Chondrocyte (in vitro differentiated cells): ENCODE data around the gene CYP4F3. TPM values are rescaled to one million over a fixed set of nuclear protein-coding genes. Genes with fewer than 3 reads are reported as not detected.
"Not testable (repeated sequence)": the region's sequence is repeated elsewhere in the genome, so short reads cannot be mapped to it uniquely, and the experiment has no call there.

ENCODE experiments used
- DNase-seq: peaks from one replicate; pipeline ENCODE4 v3.0.0; 2021; ENCODE audit warnings: mixed read lengths, low spot score
- H3K27ac Mint-ChIP-seq: one replicate; pipeline ENCODE4 v1.8.0; 2021; ENCODE audit warnings: mild to moderate bottlenecking, moderate library complexity, mixed read lengths; ENCODE audit not compliant: unreplicated experiment
- H3K27me3 Mint-ChIP-seq: 2 replicates; pipeline ENCODE4 v1.8.0; 2021; ENCODE audit warnings: low read depth, mixed read lengths
- H3K36me3 Mint-ChIP-seq: 2 replicates; pipeline ENCODE4 v1.8.0; 2021; ENCODE audit warnings: low read depth, mixed read lengths
- H3K4me1 Mint-ChIP-seq: 2 replicates; pipeline ENCODE4 v1.8.0; 2021; ENCODE audit warnings: low read depth, mild to moderate bottlenecking, mixed read lengths
- H3K4me3 Mint-ChIP-seq: one replicate; pipeline ENCODE4 v1.8.0; 2021; ENCODE audit warnings: mild to moderate bottlenecking, moderate library complexity, mixed read lengths; ENCODE audit not compliant: unreplicated experiment
- H3K9me3 Mint-ChIP-seq: 2 replicates; pipeline ENCODE4 v1.8.0; 2021; ENCODE audit warnings: low read depth, mixed read lengths
- CTCF ChIP-seq: fragments of 200-600 bp; sonication (generic); IDR thresholded peaks from 2 replicates; pipeline ENCODE4 v1.5.0; 2021; ENCODE audit warnings: antibody characterized with exemption, mild to moderate bottlenecking, moderate library complexity
- total RNA-seq: library from RNA; stranded (reverse); gene quantifications from 3 replicates; pipeline ENCODE4 v1.2.1, GENCODE V29; 2021

The CYP4F3 gene
- total RNA-seq, 1 donor from 2014 or later = not detected

- DNase-seq = no peak
- no peak for TF ChIP-seq CTCF
- no peaks in the 10 kb centered on the region for H3K36me3 Mint-ChIP-seq
- peaks cover 30% of the 10 kb centered on the region for H3K9me3 Mint-ChIP-seq
- H3K27ac Mint-ChIP-seq = no peak overlapping the region
- H3K27me3 Mint-ChIP-seq = no peaks in the 10 kb centered on the region
- no peaks in the 10 kb centered on the region for H3K4me1 Mint-ChIP-seq
- H3K4me3 Mint-ChIP-seq = no peak overlapping the region
Observed at GRCh38 chr19:15679089-15679488, 38.4 kb downstream of the CYP4F3 start.

- not testable (repeated sequence) for H3K27ac Mint-ChIP-seq, H3K36me3 Mint-ChIP-seq, H3K27me3 Mint-ChIP-seq, DNase-seq, H3K4me1 Mint-ChIP-seq, H3K4me3 Mint-ChIP-seq
- H3K9me3 Mint-ChIP-seq = peaks cover 30% of the 10 kb centered on the region
Observed at GRCh38 chr19:15679865-15680264, 39.2 kb downstream of the CYP4F3 start.

DNA sequence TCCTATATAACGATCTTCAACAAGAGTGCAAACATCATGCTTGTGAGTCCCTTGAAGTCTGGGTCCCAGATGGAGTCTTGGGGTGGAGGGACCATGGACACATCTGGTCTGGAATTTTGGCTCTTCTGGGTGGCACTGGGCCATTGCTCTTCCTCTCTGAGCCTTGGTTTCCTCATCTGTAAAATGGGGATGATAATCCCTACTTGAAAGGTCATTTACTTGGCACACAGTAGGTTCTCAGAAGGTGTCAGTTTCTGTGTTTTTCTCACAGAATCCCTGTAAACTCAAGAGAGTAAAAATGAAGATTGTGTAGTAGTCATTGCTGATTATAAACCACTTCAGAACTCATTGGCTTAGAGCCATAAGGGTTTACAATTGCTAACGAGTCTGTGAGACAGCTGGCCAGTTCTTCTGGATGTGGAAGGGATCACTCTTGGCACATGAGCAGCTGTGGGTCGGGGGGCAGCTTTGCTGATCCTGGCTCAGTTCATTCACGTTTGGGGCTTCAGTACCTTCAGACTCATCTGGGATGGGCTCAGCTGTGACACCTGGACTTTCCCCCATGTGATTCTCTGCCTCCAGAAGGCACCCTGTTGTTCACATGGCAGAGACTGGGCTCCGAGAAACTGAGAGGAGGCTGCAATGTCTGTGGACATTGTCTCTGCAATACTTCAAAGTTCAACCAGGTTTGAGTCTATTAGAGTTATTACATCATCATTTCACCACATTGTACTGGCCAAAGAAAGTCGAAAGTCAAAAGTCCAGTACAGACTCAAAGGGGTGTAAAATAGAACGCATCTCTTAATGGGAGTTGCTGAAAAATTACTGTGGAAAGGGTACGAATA, 40.0 kb downstream of the CYP4F3 start:
- Mint-ChIP-seq H3K36me3 (no peaks in the 10 kb centered on the region), H3K9me3 (peaks cover 33% of the 10 kb centered on the region), H3K4me3 (no peak overlapping the region), H3K27ac (no peak overlapping the region), H3K27me3 (no peaks in the 10 kb centered on the region), H3K4me1 (no peaks in the 10 kb centered on the region)
- no peak for DNase-seq
- no peak for TF ChIP-seq CTCF

DNA sequence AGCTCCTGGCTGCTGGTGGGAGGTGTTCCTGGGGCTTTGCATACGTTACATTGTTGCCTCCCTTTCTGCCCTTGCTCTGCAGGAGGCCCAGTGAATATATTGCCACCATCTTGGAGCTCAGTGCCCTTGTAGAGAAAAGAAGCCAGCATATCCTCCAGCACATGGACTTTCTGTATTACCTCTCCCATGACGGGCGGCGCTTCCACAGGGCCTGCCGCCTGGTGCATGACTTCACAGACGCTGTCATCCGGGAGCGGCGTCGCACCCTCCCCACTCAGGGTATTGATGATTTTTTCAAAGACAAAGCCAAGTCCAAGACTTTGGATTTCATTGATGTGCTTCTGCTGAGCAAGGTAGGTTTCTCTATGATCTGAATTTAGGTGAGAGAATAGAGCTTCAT, 42.7 kb downstream of the CYP4F3 start:
- TF ChIP-seq CTCF = no peak
- H3K36me3 Mint-ChIP-seq = no peaks in the 10 kb centered on the region
- H3K4me3 Mint-ChIP-seq = no peak overlapping the region
- H3K4me1 Mint-ChIP-seq = no peaks in the 10 kb centered on the region
- H3K27me3 Mint-ChIP-seq = no peaks in the 10 kb centered on the region
- DNase-seq = no peak
- peaks cover 49% of the 10 kb centered on the region for H3K9me3 Mint-ChIP-seq
- no peak overlapping the region for H3K27ac Mint-ChIP-seq

DNA sequence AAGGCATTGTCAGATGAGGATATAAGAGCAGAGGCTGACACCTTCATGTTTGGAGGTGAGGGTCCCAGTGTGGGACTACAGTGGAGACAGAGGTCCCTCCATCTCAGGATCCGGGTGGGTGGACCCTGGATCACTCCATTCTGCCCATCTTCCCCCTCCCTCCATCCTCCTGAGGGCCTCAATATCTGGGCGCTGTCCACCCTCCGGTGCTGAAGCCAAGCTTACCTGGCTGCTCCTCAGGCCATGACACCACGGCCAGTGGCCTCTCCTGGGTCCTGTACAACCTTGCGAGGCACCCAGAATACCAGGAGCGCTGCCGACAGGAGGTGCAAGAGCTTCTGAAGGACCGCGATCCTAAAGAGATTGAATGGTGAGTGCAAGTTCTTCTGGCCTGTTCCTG, 44.1 kb downstream of the CYP4F3 start:
- TF ChIP-seq CTCF = no peak
- Mint-ChIP-seq H3K27ac (no peak overlapping the region), H3K9me3 (peaks cover 53% of the 10 kb centered on the region), H3K36me3 (no peaks in the 10 kb centered on the region), H3K4me3 (no peak overlapping the region), H3K4me1 (no peaks in the 10 kb centered on the region), H3K27me3 (no peaks in the 10 kb centered on the region)
- DNase-seq = no peak
